ENCODE results near the gene ZNF207. TPM values are rescaled to one million over a fixed set of nuclear protein-coding genes. Genes with fewer than 3 reads are reported as not detected.

Gene ZNF207
- total and polyA plus RNA-seq, 2 of the 8 experiments (the other 6 are each of a cell fraction or from before 2014, with no cell fraction given) = 268 to 286 TPM

- POLR2A ChIA-PET (ENCODE audit: partially characterized antibody) = interaction anchor here (1.3 to 8.0 kb wide), 2 partner anchors 12 to 87 kb away, joined by 3 to 65 read pairs; partner anchors contain the start of gene PSMD11
- H4K20me1 ChIP-seq (replicated peaks in 1 of 2; ENCODE audit: control insufficient read depth in 1 of 2, insufficient read depth in 2 of 2, low read length in 2 of 2) = peaks cover 22 to 25% of the 10 kb centered on the region in 2 experiments
- peaks cover 18 to 92% (median 51%) of the 10 kb centered on the region in 4 experiments for H3K36me3 ChIP-seq (ENCODE audit: control insufficient read depth in 2 of 4, insufficient read depth in 4 of 4, low read length in 3 of 4)
Observed at GRCh38 chr17:32357615-32358014, 7.7 kb downstream of the ZNF207 start.

More at GRCh38 chr17:32357615-32358014, 7.7 kb downstream of the ZNF207 start:
- CTCF ChIA-PET (ENCODE audit: partially characterized antibody) = no interaction called here
- Histone ChIP-seq H3K27me3 (replicated peaks in 1 of 4; ENCODE audit: control insufficient read depth in 3 of 4, extremely low read depth in 1 of 4, insufficient read depth in 3 of 4, low read length in 3 of 4) (no peaks in the 10 kb centered on the region), H2BK20ac (ENCODE audit: low read length) (no peak overlapping the region), H2BK120ac (replicated peaks; ENCODE audit: low read depth, low read length) (no peak overlapping the region), H3K4me3 (ENCODE audit: extremely low read depth in 1 of 4, insufficient read depth in 2 of 4, low read depth in 3 of 4, low read length in 4 of 4) (no peak overlapping the region), H3K4me2 (ENCODE audit: insufficient read depth in 1 of 2, low read depth in 2 of 2, low read length in 2 of 2) (no peak overlapping the region), H2BK12ac (ENCODE audit: low read depth, low read length) (no peak overlapping the region), H3K27ac (ENCODE audit: low read depth, low read length) (no peak overlapping the region), H4K5ac (ENCODE audit: insufficient read length, low read depth, low read length) (no peak overlapping the region), H2AFZ (ENCODE audit: low read length) (no peak overlapping the region), H3K79me2 (ENCODE audit: control insufficient read depth in 1 of 2, insufficient read depth in 2 of 2, low read length in 2 of 2) (peaks cover 26 to 92% of the 10 kb centered on the region in 2 experiments), H3K9ac (replicated peaks in 1 of 4; ENCODE audit: extremely low read depth in 1 of 4, low read depth in 3 of 4, low read length in 3 of 4) (no peak overlapping the region), H3K4ac (replicated peaks; ENCODE audit: insufficient read length, low read depth, low read length) (no peak overlapping the region), H3K79me1 (ENCODE audit: low read depth, low read length) (peaks cover 4% of the 10 kb centered on the region; the same call in 1 of the 2 replicates), H4K91ac (replicated peaks; ENCODE audit: insufficient read length, low read length) (no peak overlapping the region), H3K14ac (ENCODE audit: insufficient read length) (no peak overlapping the region), H4K8ac (ENCODE audit: extremely low read depth, insufficient read depth, low read length) (no peak overlapping the region), H3K23me2 (ENCODE audit: low read depth, low read length) (no peaks in the 10 kb centered on the region), H2BK15ac (ENCODE audit: low read length) (no peak overlapping the region), H3K9me3 (ENCODE audit: insufficient read depth in 2 of 2, low read depth in 1 of 2, low read length in 1 of 2) (no peaks in the 10 kb centered on the region), H2AK5ac (ENCODE audit: low read depth, low read length) (no peak overlapping the region), H3K23ac (ENCODE audit: insufficient read length) (no peak overlapping the region), H3K18ac (ENCODE audit: extremely low read depth, low read length) (no peak overlapping the region), H3K4me1 (replicated peaks in 1 of 4; ENCODE audit: control insufficient read depth in 3 of 4, insufficient read depth in 4 of 4, low read length in 3 of 4) (no peaks in the 10 kb centered on the region; a peak in 1 of 7 replicates), H2BK5ac (ENCODE audit: low read depth, low read length) (no peak overlapping the region), H3K56ac (replicated peaks; ENCODE audit: insufficient read length, low read depth, low read length) (no peak overlapping the region)
- no peak for DNase-seq (ENCODE audit: low read depth in 1 of 2, low spot score in 2 of 2)
- 95% methylated on average over 8 of the region's 8 CpGs; no CpG with 5 or more reads in 1 of the 2 experiments for WGBS, 2 experiments (ENCODE audit: extremely low coverage in 1 of 2, insufficient coverage in 1 of 2, insufficient read length in 1 of 2, insufficient replicate concordance in 2 of 2, low coverage in 1 of 2, low lambda C conversion rate in 2 of 2, missing lambda C conversion rate in 1 of 2)
- FAIRE-seq = no peak
- TF ChIP-seq TCF12 (IDR thresholded peaks at IDR 0.05; ENCODE audit: low read depth, low read length) (no peak), TAF1 (IDR thresholded peaks at IDR 0.05; ENCODE audit: low read depth, low read length) (no peak), SRF (IDR thresholded peaks at IDR 0.05; ENCODE audit: low read depth, low read length) (no peak), JUN (IDR thresholded peaks at IDR 0.05; ENCODE audit: low read depth, low read length) (no peak), SAP30 (IDR thresholded peaks at IDR 0.05; ENCODE audit: insufficient read depth, insufficient replicate concordance, low read length) (no peak), SIN3A (conservative IDR thresholded peaks at IDR 0.05 in 1 of 2, IDR thresholded peaks at IDR 0.05 in 1 of 2; ENCODE audit: low read depth in 1 of 2, low read length in 2 of 2) (no peak)
